SU-DHL-6 (cell line): ENCODE measurements around the gene TRMT112.

Source experiments
- H2AFZ ChIP-seq: fragments of 200-600 bp; sonication (generic); 2 replicates; pipeline ENCODE4 v1.6.1; 2014; ENCODE audit warnings: low read depth, mild to moderate bottlenecking, moderate library complexity, mixed read lengths, antibody characterized with exemption, low read length; ENCODE audit not compliant: severe bottlenecking
- H3F3A ChIP-seq: fragments of 200-600 bp; shearing (Covaris generic); 2 replicates; pipeline ENCODE4 v1.6.0; 2016; ENCODE audit warnings: antibody characterized with exemption, mild to moderate bottlenecking; ENCODE audit not compliant: insufficient read depth
- H3K27ac ChIP-seq: fragments of 200-600 bp; sonication (generic); 2 replicates; pipeline ENCODE4 v1.5.1; 2016; ENCODE audit warnings: low read depth, mild to moderate bottlenecking, low read length, moderate library complexity, mixed read lengths
- H3K27me3 ChIP-seq: fragments of 200-600 bp; sonication (generic), shearing (Covaris generic); 2 replicates; pipeline ENCODE4 v1.6.0; 2014; ENCODE audit warnings: mild to moderate bottlenecking, low read length
- H3K36me3 ChIP-seq: fragments of 200-600 bp; sonication (generic); 2 replicates; pipeline ENCODE4 v1.6.1; 2014; ENCODE audit warnings: mild to moderate bottlenecking, low read length, mixed read lengths
- H3K4me2 ChIP-seq: fragments of 300-600, 200-600 bp; shearing (Covaris generic), sonication (generic); 2 replicates; pipeline ENCODE4 v1.6.0; 2014; ENCODE audit warnings: low read length, low read depth, mild to moderate bottlenecking; ENCODE audit not compliant: poor library complexity, severe bottlenecking
- H3K4me3 ChIP-seq: fragments of 200-600 bp; sonication (generic); 2 replicates; pipeline ENCODE4 v1.5.1; 2014; ENCODE audit warnings: antibody characterized with exemption, low read length, mild to moderate bottlenecking, mixed read lengths; ENCODE audit not compliant: insufficient read depth, poor library complexity, severe bottlenecking
- H3K79me2 ChIP-seq: fragments of 200-600 bp; sonication (generic); 2 replicates; pipeline ENCODE4 v1.6.1; 2014; ENCODE audit warnings: mild to moderate bottlenecking, low read length, moderate library complexity; ENCODE audit not compliant: insufficient read depth
- H3K9ac ChIP-seq: fragments of 200-600 bp; sonication (generic); 2 replicates; pipeline ENCODE4 v1.7.0; 2014; ENCODE audit warnings: mild to moderate bottlenecking, low read length
- H3K9me2 ChIP-seq: fragments of 200-600 bp; sonication (generic); replicated peaks from 2 replicates; pipeline ENCODE4 v1.6.1; 2014; ENCODE audit warnings: low read length; ENCODE audit not compliant: insufficient read depth
- H3K9me3 ChIP-seq: fragments of 200-600 bp; sonication (generic); 2 replicates; pipeline ENCODE4 v1.6.1; 2014; ENCODE audit warnings: low read length, mixed read lengths; ENCODE audit not compliant: insufficient read depth
- H4K20me1 ChIP-seq: fragments of 200-600 bp; sonication (generic); 2 replicates; pipeline ENCODE4 v1.6.1; 2014; ENCODE audit warnings: low read depth, mild to moderate bottlenecking, antibody characterized with exemption, low read length, moderate library complexity, mixed read lengths
- EZH2phosphoT487 ChIP-seq: fragments of 200-600 bp; sonication (generic), shearing (Covaris generic); conservative IDR thresholded peaks from 2 replicates; pipeline ENCODE4 v1.6.1; 2018; ENCODE audit warnings: mild to moderate bottlenecking, antibody characterized with exemption, low read length, moderate library complexity, mixed read lengths
- TF ChIP-seq, protein P1 (sequence below): fragments of 200-600 bp; sonication (generic); IDR thresholded peaks from one replicate; pipeline ENCODE4 v1.5.1; 2017; ENCODE audit warnings: antibody characterized with exemption, mild to moderate bottlenecking, low read length, moderate library complexity; ENCODE audit not compliant: insufficient read depth, poor library complexity, severe bottlenecking

Gene TRMT112

DNA sequence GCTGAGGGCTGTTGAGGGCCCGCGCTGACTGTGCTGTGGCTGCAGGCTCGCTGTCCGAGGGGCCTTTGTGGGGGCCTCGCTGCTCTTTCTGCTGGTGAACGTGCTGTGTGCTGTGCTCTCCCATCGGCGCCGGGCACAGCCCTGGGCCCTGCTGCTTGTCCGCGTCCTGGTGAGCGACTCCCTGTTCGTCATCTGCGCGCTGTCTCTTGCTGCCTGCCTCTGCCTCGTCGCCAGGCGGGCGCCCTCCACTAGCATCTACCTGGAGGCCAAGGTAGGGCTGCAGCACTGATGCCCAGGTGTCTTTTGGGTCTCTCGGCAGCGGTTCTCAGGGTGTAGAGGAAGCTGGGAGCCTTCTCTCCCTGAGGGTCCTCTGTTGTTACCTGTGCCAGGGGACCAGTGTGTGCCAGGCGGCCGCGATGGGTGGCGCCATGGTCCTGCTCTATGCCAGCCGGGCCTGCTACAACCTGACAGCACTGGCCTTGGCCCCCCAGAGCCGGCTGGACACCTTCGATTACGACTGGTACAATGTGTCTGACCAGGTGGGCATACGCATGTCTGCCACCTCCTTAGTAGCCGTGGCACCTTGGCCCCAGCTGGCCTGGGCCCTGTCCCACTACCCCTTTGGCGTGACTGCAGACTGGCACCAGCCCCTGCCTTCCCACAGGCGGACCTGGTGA, 29.5 kb downstream of the TRMT112 start:
- H3K4me2 ChIP-seq, result no peak overlapping the region
- no peaks in the 10 kb centered on the region for H3K36me3 ChIP-seq
- no peak overlapping the region for H3K4me3 ChIP-seq
- no peak overlapping the region for H3K27ac ChIP-seq
- peaks cover 4% of the 10 kb centered on the region; the same call in 1 of the 2 replicates for H3F3A ChIP-seq
- no peaks in the 10 kb centered on the region for H3K27me3 ChIP-seq
- H3K9me3 ChIP-seq, result no peaks in the 10 kb centered on the region
- no peaks in the 10 kb centered on the region for H3K9me2 ChIP-seq
- no peak overlapping the region for H3K9ac ChIP-seq
- H4K20me1 ChIP-seq, result no peaks in the 10 kb centered on the region
- no peak for TF ChIP-seq EZH2phosphoT487
- TF ChIP-seq, protein P1, sequence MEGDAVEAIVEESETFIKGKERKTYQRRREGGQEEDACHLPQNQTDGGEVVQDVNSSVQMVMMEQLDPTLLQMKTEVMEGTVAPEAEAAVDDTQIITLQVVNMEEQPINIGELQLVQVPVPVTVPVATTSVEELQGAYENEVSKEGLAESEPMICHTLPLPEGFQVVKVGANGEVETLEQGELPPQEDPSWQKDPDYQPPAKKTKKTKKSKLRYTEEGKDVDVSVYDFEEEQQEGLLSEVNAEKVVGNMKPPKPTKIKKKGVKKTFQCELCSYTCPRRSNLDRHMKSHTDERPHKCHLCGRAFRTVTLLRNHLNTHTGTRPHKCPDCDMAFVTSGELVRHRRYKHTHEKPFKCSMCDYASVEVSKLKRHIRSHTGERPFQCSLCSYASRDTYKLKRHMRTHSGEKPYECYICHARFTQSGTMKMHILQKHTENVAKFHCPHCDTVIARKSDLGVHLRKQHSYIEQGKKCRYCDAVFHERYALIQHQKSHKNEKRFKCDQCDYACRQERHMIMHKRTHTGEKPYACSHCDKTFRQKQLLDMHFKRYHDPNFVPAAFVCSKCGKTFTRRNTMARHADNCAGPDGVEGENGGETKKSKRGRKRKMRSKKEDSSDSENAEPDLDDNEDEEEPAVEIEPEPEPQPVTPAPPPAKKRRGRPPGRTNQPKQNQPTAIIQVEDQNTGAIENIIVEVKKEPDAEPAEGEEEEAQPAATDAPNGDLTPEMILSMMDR, result no peak
- 0 out of 2 replicates have a peak, but pooled peaks cover 4% of the 10 kb centered on the region for H3K79me2 ChIP-seq
- no peak overlapping the region for H2AFZ ChIP-seq

DNA sequence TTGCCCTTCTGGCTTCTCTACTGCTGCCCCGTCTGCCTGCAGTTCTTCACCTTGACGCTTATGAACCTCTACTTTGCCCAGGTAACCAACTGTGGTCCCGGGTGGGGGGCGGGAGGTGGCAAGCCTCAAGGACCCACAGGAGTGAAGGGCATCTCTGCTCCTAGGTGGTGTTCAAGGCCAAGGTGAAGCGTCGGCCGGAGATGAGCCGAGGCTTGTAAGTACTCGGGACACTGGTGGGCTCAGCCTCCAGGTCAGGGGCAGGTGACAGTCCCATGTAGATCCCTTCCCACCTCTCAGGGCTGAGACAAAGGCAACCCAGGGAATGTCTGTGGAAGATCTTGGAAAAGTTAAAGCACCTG, 30.6 kb downstream of the TRMT112 start:
- Histone ChIP-seq H3K4me3 (no peak overlapping the region), H4K20me1 (no peaks in the 10 kb centered on the region), H3K9ac (no peak overlapping the region), H3K4me2 (peak overlapping the region; percentile 99), H3K27ac (no peak overlapping the region), H3K9me3 (no peaks in the 10 kb centered on the region), H3K27me3 (no peaks in the 10 kb centered on the region), H3F3A (peaks cover 4% of the 10 kb centered on the region; the same call in 1 of the 2 replicates), H3K9me2 (no peaks in the 10 kb centered on the region), H2AFZ (no peak overlapping the region), H3K36me3 (no peaks in the 10 kb centered on the region), H3K79me2 (0 out of 2 replicates have a peak, but pooled peaks cover 4% of the 10 kb centered on the region)
- no peak for TF ChIP-seq EZH2phosphoT487
- TF ChIP-seq, protein P1, result no peak

DNA sequence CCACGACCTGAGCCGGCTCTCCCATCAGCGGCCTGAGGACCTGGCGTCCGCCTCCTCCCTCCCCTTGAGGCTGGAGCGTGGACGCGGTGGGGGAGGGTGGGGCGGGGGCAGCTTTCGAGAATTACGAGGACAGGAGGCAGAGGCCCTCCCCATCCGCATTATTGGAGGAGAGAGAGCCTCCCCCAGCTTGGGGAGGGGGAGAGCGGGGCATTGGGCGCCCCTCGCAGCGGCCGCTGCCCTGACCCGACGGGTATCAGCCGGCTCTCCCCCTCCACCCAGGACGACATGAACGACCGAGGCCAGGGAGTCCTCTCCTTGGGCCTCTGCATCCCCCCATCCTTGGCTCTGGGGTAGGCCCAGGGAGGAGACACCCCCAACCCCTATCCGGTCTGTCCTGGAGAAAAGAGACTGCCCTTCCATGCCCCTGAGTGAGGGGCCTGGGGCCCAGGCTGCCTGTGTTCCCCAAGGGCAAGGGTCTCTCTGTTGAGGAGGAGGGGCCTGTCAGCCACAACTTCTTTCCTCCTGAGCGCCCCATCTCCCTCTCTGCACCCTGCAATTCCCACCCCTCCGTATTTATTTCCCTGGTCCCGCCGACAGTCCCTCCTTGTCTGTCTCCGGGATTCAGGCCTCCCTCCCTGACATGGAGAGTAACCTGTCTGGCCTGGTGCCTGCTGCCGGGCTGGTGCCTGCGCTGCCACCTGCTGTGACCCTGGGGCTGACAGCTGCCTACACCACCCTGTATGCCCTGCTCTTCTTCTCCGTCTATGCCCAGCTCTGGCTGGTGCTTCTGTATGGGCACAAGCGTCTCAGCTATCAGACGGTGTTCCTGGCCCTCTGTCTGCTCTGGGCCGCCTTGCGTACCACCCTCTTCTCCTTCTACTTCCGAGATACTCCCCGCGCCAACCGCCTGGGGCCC, 31.2 kb downstream of the TRMT112 start:
- Histone ChIP-seq H3K9me2 (no peaks in the 10 kb centered on the region), H3K27me3 (no peaks in the 10 kb centered on the region), H3K36me3 (no peaks in the 10 kb centered on the region), H3K27ac (peak overlapping the region; percentile 36; the same call in 1 of the 2 replicates), H2AFZ (peak overlapping the region; percentile 35), H3K4me3 (peak overlapping the region; percentile 84), H4K20me1 (no peaks in the 10 kb centered on the region), H3K9me3 (no peaks in the 10 kb centered on the region), H3K9ac (peak overlapping the region; percentile 95), H3F3A (peaks cover 4% of the 10 kb centered on the region; the same call in 1 of the 2 replicates), H3K79me2 (0 out of 2 replicates have a peak, but pooled peaks cover 4% of the 10 kb centered on the region), H3K4me2 (peak overlapping the region; percentile 99)
- TF ChIP-seq, protein P1, result no peak
- no peak for TF ChIP-seq EZH2phosphoT487
